GM12878 (cell line): ENCODE results near the gene PFKFB3. TPM values are rescaled to one million over a fixed set of nuclear protein-coding genes. Genes with fewer than 3 reads are reported as not detected.
A peak's percentile ranks its signal among the peaks of the same experiment; 100 is the strongest.

Source experiments
- ATAC-seq: fragments of 200-7000 bp; cut with Tn5 transposase; 3 replicates; pipeline ENCODE4 v1.9.1; 2020; ENCODE audit warnings: mild to moderate bottlenecking, moderate library complexity
- BruUV-seq: library from RNA; stranded (reverse); fragments of 400-500 nt; replicated peaks from 2 replicates; lab custom pipeline; 2021; lab: Mats Ljungman, UMichigan
- CTCF ChIA-PET: fragments of 300-600 bp; sonication (Branson Sonifier 250); formaldehyde crosslinking; extraction: SDS; loops from one replicate; lab custom pipeline; 2021; ENCODE audit warnings: inconsistent platforms; lab: Yijun Ruan, JAX
- POLR2A ChIA-PET: fragments of 350-600 bp; formaldehyde crosslinking; extraction: SDS; loops from one replicate; lab custom pipeline; 2021; ENCODE audit warnings: inconsistent platforms; lab: Charles Lee
- RAD21 ChIA-PET: fragments of 300-600 bp; sonication (Branson Sonifier 250); formaldehyde crosslinking; loops from one replicate; lab custom pipeline; 2023; ENCODE audit warnings: antibody characterized with exemption; ENCODE audit not compliant: unreplicated experiment; lab: Charles Lee
- SMC1A ChIA-PET: fragments of 300-600 bp; sonication (Branson Sonifier 250); formaldehyde crosslinking; loops from one replicate; lab custom pipeline; 2023; ENCODE audit not compliant: unreplicated experiment, uncharacterized antibody; lab: Charles Lee
- DNase-seq: peaks from one replicate; pipeline ENCODE4 v3.0.0-alpha.2; 2011; ENCODE audit warnings: low read depth, low spot score
- FAIRE-seq: peaks from 3 replicates; lab custom pipeline; 2011; peaks lifted over from hg19 to GRCh38; lab: Jason Lieb, UNC
- H2AFZ ChIP-seq: 2 replicates; pipeline ENCODE4 v1.6.0; 2011; ENCODE audit warnings: low read depth, low read length, control low read depth; ENCODE audit not compliant: control insufficient read depth
- H3K27ac ChIP-seq: 2 replicates; pipeline ENCODE4 v1.5.1; 2011; ENCODE audit warnings: control low read depth; ENCODE audit not compliant: control insufficient read depth, insufficient read depth
- H3K27me3 ChIP-seq, 2 experiments: replicated peaks in 1 of 2; 2 replicates each; pipeline versions ENCODE4 v1.6.0 to v1.6.1; 2011; ENCODE audit warnings: low read length in 1 of 2; ENCODE audit not compliant: control insufficient read depth in 2 of 2, insufficient read depth in 2 of 2
- H3K36me3 ChIP-seq, 2 experiments: 2 replicates each; pipeline ENCODE4 v1.5.1; 2011; ENCODE audit warnings: low read length in 1 of 2; ENCODE audit not compliant: control insufficient read depth in 2 of 2, insufficient read depth in 2 of 2
- H3K4me1 ChIP-seq: 2 replicates; pipeline ENCODE4 v1.6.1; 2011; ENCODE audit warnings: mild to moderate bottlenecking, low read length, moderate library complexity, mixed read lengths; ENCODE audit not compliant: control insufficient read depth, insufficient read depth
- H3K4me2 ChIP-seq: 2 replicates; pipeline ENCODE4 v1.6.0; 2011; ENCODE audit warnings: control low read depth; ENCODE audit not compliant: control insufficient read depth, insufficient read depth
- H3K4me3 ChIP-seq: fragments of 200-600 bp; sonication (generic); 2 replicates; pipeline ENCODE4 v1.5.1; 2016
- H3K79me2 ChIP-seq: 2 replicates; pipeline ENCODE4 v1.6.0; 2011; ENCODE audit warnings: low read length; ENCODE audit not compliant: control insufficient read depth, insufficient read depth
- H3K9ac ChIP-seq: 2 replicates; pipeline ENCODE4 v1.8.0; 2011; ENCODE audit warnings: low read length, control low read depth, mixed read lengths; ENCODE audit not compliant: control insufficient read depth, insufficient read depth
- H3K9me3 ChIP-seq: replicated peaks from 3 replicates; pipeline ENCODE4 v1.5.1; 2011; ENCODE audit warnings: mild to moderate bottlenecking, low read length; ENCODE audit not compliant: control insufficient read depth, insufficient read depth
- H4K20me1 ChIP-seq: 2 replicates; pipeline ENCODE4 v1.6.0; 2011; ENCODE audit not compliant: control insufficient read depth, insufficient read depth
- CBX5 ChIP-seq: sonication (generic); IDR thresholded peaks from 2 replicates; pipeline ENCODE4 v1.6.1; 2016; ENCODE audit warnings: low read depth, moderate library complexity, mild to moderate bottlenecking, inconsistent platforms
- EED ChIP-seq: sonication (generic); IDR thresholded peaks from 2 replicates; pipeline ENCODE4 v1.6.1; 2016; ENCODE audit warnings: antibody characterized with exemption, low read depth
- EGR1 ChIP-seq, 2 experiments: IDR thresholded peaks; 1 replicate in 1 of 2; 2 replicates in 1 of 2; pipeline ENCODE4 v1.6.1; 2011 to 2012; ENCODE audit warnings: low read depth in 2 of 2, low read length in 2 of 2, borderline replicate concordance in 1 of 2, mild to moderate bottlenecking in 1 of 2, moderate library complexity in 1 of 2
- EP300 ChIP-seq, 2 experiments: fragments of 150-350 bp in 1 of 2; IDR thresholded peaks; 2 replicates each; pipeline ENCODE4 v1.6.1; 2011 to 2012; ENCODE audit warnings: low read depth in 2 of 2, low read length in 2 of 2, borderline replicate concordance in 1 of 2, improper control_type of control experiment in 1 of 2, inconsistent platforms in 1 of 2; ENCODE audit not compliant: control insufficient read depth in 1 of 2
- FOS ChIP-seq: IDR thresholded peaks from 3 replicates; pipeline ENCODE4 v1.6.1; 2011; ENCODE audit warnings: borderline replicate concordance; ENCODE audit not compliant: insufficient read length; ENCODE audit errors: extremely low read depth
- HDGF ChIP-seq: fragments of 450-650 bp; IDR thresholded peaks from 2 replicates; pipeline ENCODE4 v1.6.1; 2016; ENCODE audit warnings: antibody characterized with exemption
- IKZF1 ChIP-seq: fragments of 450-650 bp; conservative IDR thresholded peaks from 2 replicates; pipeline ENCODE4 v1.6.1; 2017; ENCODE audit warnings: antibody characterized with exemption, mild to moderate bottlenecking
- JUNB ChIP-seq: IDR thresholded peaks from 2 replicates; pipeline ENCODE4 v1.6.1; 2016; ENCODE audit warnings: antibody characterized with exemption, mild to moderate bottlenecking
- KLF5 ChIP-seq: fragments of 450-650 bp; IDR thresholded peaks from 2 replicates; pipeline ENCODE4 v1.6.1; 2014; ENCODE audit warnings: mild to moderate bottlenecking; ENCODE audit not compliant: partially characterized antibody
- MEF2B ChIP-seq: fragments of 450-650 bp; IDR thresholded peaks from 2 replicates; pipeline ENCODE4 v1.6.1; 2018; ENCODE audit warnings: mild to moderate bottlenecking, moderate library complexity; ENCODE audit not compliant: partially characterized antibody, poor library complexity, severe bottlenecking
- NFIC ChIP-seq: IDR thresholded peaks from 2 replicates; pipeline ENCODE4 v1.6.1; 2012; ENCODE audit warnings: low read depth, mild to moderate bottlenecking, inconsistent platforms, low read length, moderate library complexity
- NR2F1 ChIP-seq: fragments of 450-650 bp; conservative IDR thresholded peaks from 2 replicates; pipeline ENCODE4 v1.6.1; 2017; ENCODE audit warnings: mild to moderate bottlenecking
- PML ChIP-seq: IDR thresholded peaks from 2 replicates; pipeline ENCODE4 v1.6.1; 2012; ENCODE audit warnings: low read length, inconsistent platforms
- RB1 ChIP-seq: fragments of 450-650 bp; formaldehyde crosslinking; IDR thresholded peaks from 2 replicates; pipeline ENCODE4 v1.6.1; 2017; ENCODE audit warnings: mild to moderate bottlenecking, borderline replicate concordance
- SIN3A ChIP-seq: IDR thresholded peaks from 2 replicates; pipeline ENCODE4 v1.6.1; 2012; ENCODE audit warnings: low read depth, low read length, improper control_type of control experiment
- SMAD5 ChIP-seq: IDR thresholded peaks from 2 replicates; pipeline ENCODE4 v1.6.1; 2016; ENCODE audit warnings: antibody characterized with exemption, low read depth
- SMC3 ChIP-seq: IDR thresholded peaks from 2 replicates; pipeline ENCODE4 v1.6.1; 2011; ENCODE audit warnings: low read length, improper control_type of control experiment, borderline replicate concordance
- TCF12 ChIP-seq: IDR thresholded peaks from 2 replicates; pipeline ENCODE4 v1.6.1; 2011; ENCODE audit warnings: low read depth, mild to moderate bottlenecking, low read length
- YBX1 ChIP-seq: fragments of 450-650 bp; IDR thresholded peaks from 2 replicates; pipeline ENCODE4 v1.6.1; 2016; ENCODE audit warnings: antibody characterized with exemption
- ZNF207 ChIP-seq: fragments of 450-650 bp; IDR thresholded peaks from 2 replicates; pipeline ENCODE4 v1.6.1; 2014; ENCODE audit warnings: antibody characterized with exemption, mild to moderate bottlenecking, borderline replicate concordance
- ZNF217 ChIP-seq: fragments of 450-650 bp; IDR thresholded peaks from 2 replicates; pipeline ENCODE4 v1.6.1; 2017; ENCODE audit warnings: antibody characterized with exemption, mild to moderate bottlenecking
- WGBS: methylation state at CpG from one replicate; pipeline ENCODE4 v1.1.6; 2016; ENCODE audit warnings: low lambda C conversion rate; ENCODE audit not compliant: insufficient replicate concordance, insufficient coverage; ENCODE audit errors: missing lambda C conversion rate; 5-methylcytosine and 5-hydroxymethylcytosine counted together
- in situ Hi-C: fragments of 300-500 bp; cut with MboI; formaldehyde crosslinking; loops from 9 replicates; pipeline ENCODE4 v1.14.3; 2018; ENCODE audit warnings: mixed read lengths
- intact Hi-C: fragments of 100-400 bp; cut with micrococcal nuclease; formaldehyde crosslinking; loops from one replicate; pipeline ENCODE4 v1.14.2; 2022; ENCODE audit not compliant: unreplicated experiment
- polyA plus RNA-seq, 11 experiments: library from polyadenylated mRNA; depleted of rRNA in 4 of 11; unstranded in 6 of 11; stranded (reverse) in 5 of 11; fragments of >200 nt; fragmentation: Nextera tagmentation in 4 of 11; fragmentation: Illumina TruSeq in 1 of 11; extraction: Ambion mirVana in 4 of 11; extraction: Trizol in 1 of 11; gene quantifications; 1 replicate in 1 of 11; 2 replicates in 10 of 11; pipeline versions ENCODE4 v1.2.1 to v1.2.3, GENCODE V29; 2011 to 2016; ENCODE audit warnings: inconsistent platforms in 2 of 11, missing spikeins in 2 of 11, low read depth in 1 of 11
- total RNA-seq, 4 experiments: library from RNA; depleted of rRNA in 3 of 4; stranded (reverse); fragments of >200 nt in 3 of 4; fragmentation: Illumina TruSeq in 1 of 4; extraction: Trizol in 1 of 4; gene quantifications; 2 replicates each; pipeline versions ENCODE4 v1.2.1 to v1.2.3, GENCODE V29; 2013 to 2021
- TF ChIP-seq, protein P1 (sequence below): fragments of 450-650 bp; IDR thresholded peaks from 2 replicates; pipeline ENCODE4 v1.6.1; 2017; ENCODE audit warnings: low read depth, mild to moderate bottlenecking, moderate library complexity
- TF ChIP-seq, protein P2 (sequence below): fragments of 450-650 bp; IDR thresholded peaks from 2 replicates; pipeline ENCODE4 v1.6.1; 2016; ENCODE audit warnings: mild to moderate bottlenecking

The PFKFB3 gene
- total and polyA plus RNA-seq, 10 of the 15 experiments (the other 5 are each of a cell fraction or from before 2014, with no cell fraction given): 1.6 to 46.7 (median 13.7) TPM

DNA sequence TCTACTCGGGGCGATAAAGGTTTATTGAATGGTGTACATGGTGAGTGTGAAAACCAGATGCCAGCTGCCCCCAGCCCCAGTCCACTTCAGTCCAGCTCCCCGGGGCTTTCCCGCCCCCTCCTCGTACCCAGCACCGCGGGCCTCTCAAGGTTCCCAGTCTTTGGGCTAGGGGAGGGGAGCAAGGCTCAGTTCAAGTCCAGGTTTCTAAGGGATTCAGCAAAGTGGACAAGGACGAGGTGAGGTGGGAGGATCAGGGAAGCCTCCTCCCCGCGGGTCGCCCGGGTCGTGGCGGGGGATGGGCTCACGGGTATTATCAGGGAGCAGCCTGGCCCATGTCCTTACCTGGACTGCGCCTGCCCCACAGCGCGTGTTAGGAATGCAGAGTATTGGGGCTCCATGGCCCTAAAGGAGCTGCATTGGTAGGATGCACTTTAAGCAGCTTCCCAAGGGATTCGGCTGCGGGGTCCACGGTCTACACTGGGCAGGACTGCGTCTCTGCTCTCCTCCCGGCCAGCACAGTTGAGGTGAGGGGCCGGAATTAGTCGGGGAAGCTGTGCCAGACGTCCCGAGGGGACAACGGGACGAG, 541 bp upstream of the PFKFB3 start:
- no peak for FAIRE-seq
- TF ChIP-seq ZNF207 (no peak), JUNB (no peak), EGR1 (IDR thresholded peaks at IDR 0.05; ENCODE audit: borderline replicate concordance in 1 of 2, low read depth in 2 of 2, low read length in 2 of 2) (no peak), YBX1 (no peak), KLF5 (no peak), CBX5 (0 out of 2 replicates have a peak, but pooled peaks have one; percentile 8), EP300 (IDR thresholded peaks at IDR 0.05; ENCODE audit: borderline replicate concordance in 1 of 2, control insufficient read depth in 1 of 2, low read depth in 2 of 2, low read length in 2 of 2) (no peak), EED (no peak), RB1 (no peak), NFIC (no peak), SMAD5 (no peak), IKZF1 (no peak), PML (peak; percentile 20; the same call in 1 of the 2 replicates), NR2F1 (peak; percentile 15; the same call in 1 of the 2 replicates), FOS (no peak), MEF2B (peak; percentile 66), TCF12 (no peak; the same call in 1 of the 2 replicates), HDGF (peak; percentile 57; the same call in 1 of the 2 replicates), ZNF217 (no peak), SMC3 (no peak), SIN3A (no peak)
- TF ChIP-seq, protein P1, sequence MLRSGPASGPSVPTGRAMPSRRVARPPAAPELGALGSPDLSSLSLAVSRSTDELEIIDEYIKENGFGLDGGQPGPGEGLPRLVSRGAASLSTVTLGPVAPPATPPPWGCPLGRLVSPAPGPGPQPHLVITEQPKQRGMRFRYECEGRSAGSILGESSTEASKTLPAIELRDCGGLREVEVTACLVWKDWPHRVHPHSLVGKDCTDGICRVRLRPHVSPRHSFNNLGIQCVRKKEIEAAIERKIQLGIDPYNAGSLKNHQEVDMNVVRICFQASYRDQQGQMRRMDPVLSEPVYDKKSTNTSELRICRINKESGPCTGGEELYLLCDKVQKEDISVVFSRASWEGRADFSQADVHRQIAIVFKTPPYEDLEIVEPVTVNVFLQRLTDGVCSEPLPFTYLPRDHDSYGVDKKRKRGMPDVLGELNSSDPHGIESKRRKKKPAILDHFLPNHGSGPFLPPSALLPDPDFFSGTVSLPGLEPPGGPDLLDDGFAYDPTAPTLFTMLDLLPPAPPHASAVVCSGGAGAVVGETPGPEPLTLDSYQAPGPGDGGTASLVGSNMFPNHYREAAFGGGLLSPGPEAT: no peak
- TF ChIP-seq, protein P2, sequence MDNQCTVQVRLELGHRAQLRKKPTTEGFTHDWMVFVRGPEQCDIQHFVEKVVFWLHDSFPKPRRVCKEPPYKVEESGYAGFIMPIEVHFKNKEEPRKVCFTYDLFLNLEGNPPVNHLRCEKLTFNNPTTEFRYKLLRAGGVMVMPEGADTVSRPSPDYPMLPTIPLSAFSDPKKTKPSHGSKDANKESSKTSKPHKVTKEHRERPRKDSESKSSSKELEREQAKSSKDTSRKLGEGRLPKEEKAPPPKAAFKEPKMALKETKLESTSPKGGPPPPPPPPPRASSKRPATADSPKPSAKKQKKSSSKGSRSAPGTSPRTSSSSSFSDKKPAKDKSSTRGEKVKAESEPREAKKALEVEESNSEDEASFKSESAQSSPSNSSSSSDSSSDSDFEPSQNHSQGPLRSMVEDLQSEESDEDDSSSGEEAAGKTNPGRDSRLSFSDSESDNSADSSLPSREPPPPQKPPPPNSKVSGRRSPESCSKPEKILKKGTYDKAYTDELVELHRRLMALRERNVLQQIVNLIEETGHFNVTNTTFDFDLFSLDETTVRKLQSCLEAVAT: no peak; the same call in 1 of the 2 replicates

More for the DNA sequence above, 541 bp upstream of the PFKFB3 start:
- in situ Hi-C loops: loop anchor here (5.0 kb wide), 1 partner anchor 200 kb away; no protein-coding TSS in a partner anchor
- WGBS: 1% methylated on average over 29 of the region's 29 CpGs
- ATAC-seq (no peak), DNase-seq (no peak)
- Histone ChIP-seq H3K4me3 (peak overlapping the region; percentile 77), H3K79me2 (no peaks in the 10 kb centered on the region; the same call in 1 of the 2 replicates), H2AFZ (peak overlapping the region; percentile 67), H3K9ac (peak overlapping the region; percentile 54), H3K9me3 (no peaks in the 10 kb centered on the region), H3K27me3 (no peaks in the 10 kb centered on the region), H3K4me1 (peaks cover 10% of the 10 kb centered on the region), H3K27ac (peak overlapping the region; percentile 35; the same call in 1 of the 2 replicates), H3K4me2 (peak overlapping the region; percentile 87), H4K20me1 (peaks cover 8% of the 10 kb centered on the region; the same call in 1 of the 2 replicates), H3K36me3 (no peaks in the 10 kb centered on the region)
- BruUV-seq: no TSS peak
- ChIA-PET POLR2A (interaction anchor here (0.5 to 3.6 kb wide), 20 partner anchors 15 to 204 kb away, joined by 3 to 35 read pairs (median 4); no protein-coding TSS in a partner anchor), SMC1A (interaction anchor here (0.6 to 4.3 kb wide), 24 partner anchors 34 to 207 kb away, joined by 3 to 104 read pairs (median 5); no protein-coding TSS in a partner anchor), CTCF (interaction anchor here (0.6 to 5.2 kb wide), 60 partner anchors 9 to 463 kb away, joined by 3 to 217 read pairs (median 4); no protein-coding TSS in a partner anchor), RAD21 (interaction anchor here (0.5 to 5.1 kb wide), 45 partner anchors 15 to 504 kb away, joined by 3 to 173 read pairs (median 5); no protein-coding TSS in a partner anchor)
- intact Hi-C loops: loop anchor here (1.0 to 5.0 kb wide), 5 partner anchors 39 to 199 kb away; no protein-coding TSS in a partner anchor
